ENCODE measurements around the gene TLR6.

TLR6 gene

DNA sequence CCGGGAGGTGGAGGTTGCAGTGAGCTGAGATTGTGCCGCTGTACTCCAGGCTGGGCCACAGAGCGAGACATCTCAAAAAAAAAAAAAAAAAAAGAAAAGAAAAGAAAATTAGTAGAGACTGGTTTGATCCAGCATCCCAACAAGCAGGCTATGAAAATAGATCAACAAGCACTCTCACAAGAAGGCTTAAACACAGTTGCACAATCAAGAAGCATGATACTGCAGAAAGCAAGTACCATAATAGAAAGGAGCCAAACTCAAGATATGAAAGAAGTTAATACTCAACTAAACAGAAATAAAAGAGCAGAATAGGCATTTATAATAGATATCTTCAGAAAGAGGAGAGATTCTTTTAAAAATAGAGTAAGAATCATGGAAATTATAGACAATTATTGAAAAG, 10.6 kb downstream of the TLR6 start:
- TF ChIP-seq, protein P1, sequence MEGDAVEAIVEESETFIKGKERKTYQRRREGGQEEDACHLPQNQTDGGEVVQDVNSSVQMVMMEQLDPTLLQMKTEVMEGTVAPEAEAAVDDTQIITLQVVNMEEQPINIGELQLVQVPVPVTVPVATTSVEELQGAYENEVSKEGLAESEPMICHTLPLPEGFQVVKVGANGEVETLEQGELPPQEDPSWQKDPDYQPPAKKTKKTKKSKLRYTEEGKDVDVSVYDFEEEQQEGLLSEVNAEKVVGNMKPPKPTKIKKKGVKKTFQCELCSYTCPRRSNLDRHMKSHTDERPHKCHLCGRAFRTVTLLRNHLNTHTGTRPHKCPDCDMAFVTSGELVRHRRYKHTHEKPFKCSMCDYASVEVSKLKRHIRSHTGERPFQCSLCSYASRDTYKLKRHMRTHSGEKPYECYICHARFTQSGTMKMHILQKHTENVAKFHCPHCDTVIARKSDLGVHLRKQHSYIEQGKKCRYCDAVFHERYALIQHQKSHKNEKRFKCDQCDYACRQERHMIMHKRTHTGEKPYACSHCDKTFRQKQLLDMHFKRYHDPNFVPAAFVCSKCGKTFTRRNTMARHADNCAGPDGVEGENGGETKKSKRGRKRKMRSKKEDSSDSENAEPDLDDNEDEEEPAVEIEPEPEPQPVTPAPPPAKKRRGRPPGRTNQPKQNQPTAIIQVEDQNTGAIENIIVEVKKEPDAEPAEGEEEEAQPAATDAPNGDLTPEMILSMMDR (IDR thresholded peaks at IDR 0.05): no peak

DNA sequence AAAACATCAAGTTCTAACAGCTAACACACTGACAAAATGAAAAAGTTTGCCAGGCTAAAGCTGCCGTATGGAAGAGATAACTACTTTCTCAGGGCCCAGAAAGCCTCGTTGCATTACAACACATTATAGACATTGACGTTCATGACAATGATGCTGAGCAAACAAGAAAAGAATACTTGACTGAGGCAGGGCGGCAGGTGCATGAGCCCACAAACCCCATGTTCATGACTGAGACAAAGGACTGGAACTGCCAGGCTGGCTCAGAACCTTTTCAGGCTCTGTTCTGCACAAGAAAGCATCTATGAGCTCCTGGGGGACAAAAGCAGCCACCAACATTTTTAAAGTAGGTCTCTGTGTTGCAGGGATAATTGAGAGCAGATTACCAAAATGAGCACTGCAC, 13.6 kb downstream of the TLR6 start:
- TF ChIP-seq, protein P1 (IDR thresholded peaks at IDR 0.05): no peak
- H3K4me3 ChIP-seq: no peak overlapping the region
- no peaks in the 10 kb centered on the region for H3K9me3 ChIP-seq
- H3K27ac ChIP-seq: no peak overlapping the region
- DNase-seq: no peak
- H3K36me3 ChIP-seq: no peaks in the 10 kb centered on the region
- intact Hi-C loops (cut with DNase I; ENCODE audit: low total_unique reads): no loop called here
- no peaks in the 10 kb centered on the region for H3K4me1 ChIP-seq
- H3K27me3 ChIP-seq: no peaks in the 10 kb centered on the region

More for the DNA sequence above, 10.6 kb downstream of the TLR6 start:
- H3K27me3 ChIP-seq: no peaks in the 10 kb centered on the region
- no peak for DNase-seq
- no peaks in the 10 kb centered on the region for H3K4me1 ChIP-seq
- intact Hi-C loops (cut with DNase I; ENCODE audit: low total_unique reads): no loop called here
- no peaks in the 10 kb centered on the region for H3K36me3 ChIP-seq
- H3K9me3 ChIP-seq: no peaks in the 10 kb centered on the region
- H3K4me3 ChIP-seq: no peak overlapping the region
- H3K27ac ChIP-seq: no peak overlapping the region

DNA sequence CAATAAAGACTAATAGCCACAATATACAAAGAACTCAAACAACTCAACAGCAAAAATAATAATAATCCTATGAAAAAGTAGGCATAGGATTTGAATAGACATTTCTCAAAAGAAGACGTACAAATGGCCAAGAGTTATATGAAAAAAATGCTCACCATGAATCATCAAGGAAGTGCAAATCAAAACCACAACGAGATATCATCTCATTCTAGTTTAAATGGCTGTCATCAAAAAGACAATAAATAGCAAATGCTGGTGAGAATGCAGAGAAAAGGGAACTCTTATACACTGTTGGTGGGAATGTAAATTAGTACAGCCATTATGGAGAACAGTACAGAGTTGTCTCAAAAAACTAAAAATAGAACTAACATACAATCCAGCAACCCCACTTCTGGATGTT, 18.8 kb downstream of the TLR6 start:
- TF ChIP-seq, protein P1 (IDR thresholded peaks at IDR 0.05): no peak
- Histone ChIP-seq H3K4me3 (no peak overlapping the region), H3K27ac (no peak overlapping the region), H3K9me3 (peaks cover 0 to 15% (median 0%) of the 10 kb centered on the region in 3 donors), H3K36me3 (no peaks in the 10 kb centered on the region), H3K4me1 (no peaks in the 10 kb centered on the region), H3K27me3 (no peaks in the 10 kb centered on the region)
- no peak for DNase-seq
- intact Hi-C loops (cut with DNase I; ENCODE audit: low total_unique reads): no loop called here

DNA sequence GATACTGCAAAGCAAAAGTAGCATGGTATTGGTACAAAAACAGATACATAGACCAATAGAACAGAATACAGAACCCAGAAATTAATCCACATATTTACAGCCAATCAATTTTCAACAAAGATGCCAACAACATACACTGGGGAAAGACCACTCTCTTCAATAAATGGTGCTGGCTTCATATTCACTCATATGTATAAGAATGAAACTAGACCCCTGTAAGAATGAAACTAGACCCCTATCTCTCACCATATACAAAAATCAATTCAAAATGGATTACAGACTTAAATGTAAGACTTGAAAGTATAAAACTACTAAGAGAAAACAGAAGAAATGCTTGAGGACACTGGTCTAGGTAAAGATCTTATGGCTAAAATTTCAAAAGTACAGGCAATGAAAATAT, 19.3 kb downstream of the TLR6 start:
- Histone ChIP-seq H3K4me1 (no peaks in the 10 kb centered on the region), H3K36me3 (no peaks in the 10 kb centered on the region), H3K9me3 (peaks cover 0 to 15% (median 0%) of the 10 kb centered on the region in 3 donors), H3K27me3 (no peaks in the 10 kb centered on the region), H3K27ac (no peak overlapping the region), H3K4me3 (no peak overlapping the region)
- no peak for DNase-seq
- intact Hi-C loops (cut with DNase I; ENCODE audit: low total_unique reads): no loop called here
- TF ChIP-seq, protein P1 (IDR thresholded peaks at IDR 0.05): no peak

DNA sequence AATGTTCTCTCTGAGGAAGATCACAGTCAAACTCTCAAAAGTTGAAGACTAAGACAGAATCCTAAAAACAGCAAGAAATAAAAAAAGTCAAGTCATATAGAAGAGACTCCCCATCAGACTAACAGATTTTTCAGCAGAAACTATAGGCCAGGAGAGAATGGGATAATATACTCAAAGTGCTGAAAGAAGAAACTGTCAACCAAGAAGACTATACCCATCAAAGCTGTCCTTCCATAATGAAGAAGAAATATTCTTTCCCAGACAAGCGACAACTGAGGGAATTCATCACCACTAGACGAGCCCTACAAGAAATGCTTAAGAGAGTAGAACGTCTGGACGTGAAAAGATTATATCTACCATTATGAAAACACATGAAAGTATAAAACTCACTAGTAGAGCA, 22.0 kb downstream of the TLR6 start:
- intact Hi-C loops (cut with DNase I; ENCODE audit: low total_unique reads): no loop called here
- no peaks in the 10 kb centered on the region for H3K36me3 ChIP-seq
- TF ChIP-seq, protein P1 (IDR thresholded peaks at IDR 0.05): no peak

More for the DNA sequence above, 22.0 kb downstream of the TLR6 start:
- Histone ChIP-seq H3K27ac (no peak overlapping the region), H3K27me3 (no peaks in the 10 kb centered on the region), H3K9me3 (peaks cover 0 to 15% (median 0%) of the 10 kb centered on the region in 3 donors), H3K4me3 (no peak overlapping the region), H3K4me1 (no peaks in the 10 kb centered on the region)
- no peak for DNase-seq
